ENCODE data around the gene GRAMD1C.

Gene GRAMD1C

GRCh38 chr3:113894927-113895326 is 56.3 kb downstream of the GRAMD1C start:
- no peak overlapping the region for H3K4me3 ChIP-seq (ENCODE audit: low read length)
- no peak for TF ChIP-seq CTCF (conservative IDR thresholded peaks at IDR 0.05; ENCODE audit: low read depth, low read length)
- no peak for DNase-seq (ENCODE audit: low read depth)

GRCh38 chr3:113895964-113896363 is 57.4 kb downstream of the GRAMD1C start:
- no peak for DNase-seq (ENCODE audit: low read depth)
- no peak for TF ChIP-seq CTCF (conservative IDR thresholded peaks at IDR 0.05; ENCODE audit: low read depth, low read length)

GRCh38 chr3:113896930-113897329 is 58.3 kb downstream of the GRAMD1C start:
- no peak overlapping the region for H3K4me3 ChIP-seq (ENCODE audit: low read length)
- no peak for TF ChIP-seq CTCF (conservative IDR thresholded peaks at IDR 0.05; ENCODE audit: low read depth, low read length)
- no peak for DNase-seq (ENCODE audit: low read depth)

More at GRCh38 chr3:113895964-113896363, 57.4 kb downstream of the GRAMD1C start:
- H3K4me3 ChIP-seq (ENCODE audit: low read length), result no peak overlapping the region

GRCh38 chr3:113897373-113897777 is 58.8 kb downstream of the GRAMD1C start:
- no peak overlapping the region for H3K4me3 ChIP-seq (ENCODE audit: low read length)

GRCh38 chr3:113898892-113899291 is 60.3 kb downstream of the GRAMD1C start:
- no peak overlapping the region for H3K4me3 ChIP-seq (ENCODE audit: low read length)
- no peak for TF ChIP-seq CTCF (conservative IDR thresholded peaks at IDR 0.05; ENCODE audit: low read depth, low read length)
- DNase-seq (ENCODE audit: low read depth), result peak; percentile 0

More at GRCh38 chr3:113897373-113897777, 58.8 kb downstream of the GRAMD1C start:
- TF ChIP-seq CTCF (conservative IDR thresholded peaks at IDR 0.05; ENCODE audit: low read depth, low read length), result no peak
- no peak for DNase-seq (ENCODE audit: low read depth)

GRCh38 chr3:113906568-113907140 is 68.1 kb downstream of the GRAMD1C start:
- DNase-seq (ENCODE audit: low read depth), result no peak
- TF ChIP-seq CTCF (conservative IDR thresholded peaks at IDR 0.05; ENCODE audit: low read depth, low read length), result no peak
- no peak overlapping the region for H3K4me3 ChIP-seq (ENCODE audit: low read length)

GRCh38 chr3:113908133-113908532 is 69.5 kb downstream of the GRAMD1C start:
- TF ChIP-seq CTCF (conservative IDR thresholded peaks at IDR 0.05; ENCODE audit: low read depth, low read length), result no peak
- DNase-seq (ENCODE audit: low read depth), result no peak
- no peak overlapping the region for H3K4me3 ChIP-seq (ENCODE audit: low read length)

All from retinal pigment epithelial cell (primary cell).